Upper lobe of left lung (tissue), 4 donors: Measurements from ENCODE around the gene DSP.

Source experiments
- EP300 ChIP-seq, 4 donors: sonication (generic); formaldehyde crosslinking; IDR thresholded peaks; one replicate each; pipeline ENCODE4 v1.5.1; 2017; ENCODE audit warnings: antibody characterized with exemption in 4 of 4, control low read depth in 2 of 4
- POLR2A ChIP-seq, 4 donors: fragments of 450-650 bp; IDR thresholded peaks; one replicate each; pipeline ENCODE4 v1.5.1; 2016 to 2017; ENCODE audit warnings: antibody characterized with exemption in 4 of 4, mild to moderate bottlenecking in 2 of 4
- POLR2AphosphoS5 ChIP-seq, 2 donors: sonication (generic); formaldehyde crosslinking; IDR thresholded peaks; one replicate each; pipeline ENCODE4 v1.5.1; 2017; ENCODE audit warnings: antibody characterized with exemption in 2 of 2
- TF ChIP-seq, protein P1 (sequence below), 6 experiments: fragments of 450-650 bp in 4 of 6; fragments of 200-600 bp in 2 of 6; sonication (generic) in 2 of 6; IDR thresholded peaks; one replicate each; pipeline ENCODE4 v1.5.1; 2016 to 2019; ENCODE audit warnings: antibody characterized with exemption in 6 of 6

DNA sequence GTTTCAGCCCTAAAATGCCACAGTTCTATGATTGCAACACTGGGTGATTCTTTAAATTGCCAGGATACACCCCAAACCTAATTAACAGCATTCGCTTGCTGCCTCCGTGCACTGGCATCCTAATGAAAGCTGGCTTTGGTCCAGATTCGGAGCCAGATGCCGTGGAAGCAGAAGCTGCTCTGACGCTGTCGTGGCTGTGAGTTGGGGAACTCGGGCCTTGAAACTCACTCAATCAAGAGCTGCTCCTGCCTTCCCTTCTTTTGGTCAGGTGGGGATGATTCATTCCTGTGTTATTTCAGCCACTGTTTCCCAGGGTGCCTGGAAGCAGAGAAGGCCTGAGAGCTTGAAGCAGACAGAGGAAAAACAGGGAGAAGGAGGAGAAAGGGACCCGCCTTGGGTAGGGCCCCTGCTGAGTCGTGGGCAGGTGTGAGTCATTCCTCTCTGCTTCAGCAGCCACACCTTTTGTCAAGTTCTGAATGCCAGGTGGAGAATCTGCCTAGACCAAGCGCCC is 36.2 kb upstream of the DSP start:
- TF ChIP-seq, protein P1, sequence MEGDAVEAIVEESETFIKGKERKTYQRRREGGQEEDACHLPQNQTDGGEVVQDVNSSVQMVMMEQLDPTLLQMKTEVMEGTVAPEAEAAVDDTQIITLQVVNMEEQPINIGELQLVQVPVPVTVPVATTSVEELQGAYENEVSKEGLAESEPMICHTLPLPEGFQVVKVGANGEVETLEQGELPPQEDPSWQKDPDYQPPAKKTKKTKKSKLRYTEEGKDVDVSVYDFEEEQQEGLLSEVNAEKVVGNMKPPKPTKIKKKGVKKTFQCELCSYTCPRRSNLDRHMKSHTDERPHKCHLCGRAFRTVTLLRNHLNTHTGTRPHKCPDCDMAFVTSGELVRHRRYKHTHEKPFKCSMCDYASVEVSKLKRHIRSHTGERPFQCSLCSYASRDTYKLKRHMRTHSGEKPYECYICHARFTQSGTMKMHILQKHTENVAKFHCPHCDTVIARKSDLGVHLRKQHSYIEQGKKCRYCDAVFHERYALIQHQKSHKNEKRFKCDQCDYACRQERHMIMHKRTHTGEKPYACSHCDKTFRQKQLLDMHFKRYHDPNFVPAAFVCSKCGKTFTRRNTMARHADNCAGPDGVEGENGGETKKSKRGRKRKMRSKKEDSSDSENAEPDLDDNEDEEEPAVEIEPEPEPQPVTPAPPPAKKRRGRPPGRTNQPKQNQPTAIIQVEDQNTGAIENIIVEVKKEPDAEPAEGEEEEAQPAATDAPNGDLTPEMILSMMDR (IDR thresholded peaks at IDR 0.05): no peak
- TF ChIP-seq EP300 (IDR thresholded peaks at IDR 0.05) (no peak), POLR2A (IDR thresholded peaks at IDR 0.05) (no peak), POLR2AphosphoS5 (IDR thresholded peaks at IDR 0.05) (no peak)
